Glutamatergic neuron (in vitro differentiated cells): ENCODE results near the gene RALGPS1. TPM values are rescaled to one million over a fixed set of nuclear protein-coding genes. Genes with fewer than 3 reads are reported as not detected.

Source experiments
- DNase-seq: peaks from one replicate; pipeline ENCODE4 v3.0.0; 2022
- H3K27ac Mint-ChIP-seq: one replicate; pipeline ENCODE4 v1.8.0; 2020; ENCODE audit warnings: mild to moderate bottlenecking, mixed read lengths, inconsistent platforms; ENCODE audit not compliant: unreplicated experiment
- H3K27me3 Mint-ChIP-seq: one replicate; pipeline ENCODE4 v1.8.0; 2020; ENCODE audit warnings: mild to moderate bottlenecking, moderate library complexity, mixed read lengths, inconsistent platforms; ENCODE audit not compliant: unreplicated experiment
- H3K36me3 Mint-ChIP-seq: one replicate; pipeline ENCODE4 v1.8.0; 2020; ENCODE audit warnings: mild to moderate bottlenecking, mixed read lengths, inconsistent platforms; ENCODE audit not compliant: unreplicated experiment
- H3K4me1 Mint-ChIP-seq: one replicate; pipeline ENCODE4 v1.8.0; 2020; ENCODE audit warnings: mild to moderate bottlenecking, low read depth, mixed read lengths, inconsistent platforms; ENCODE audit not compliant: unreplicated experiment
- H3K4me3 Mint-ChIP-seq: one replicate; pipeline ENCODE4 v1.8.0; 2020; ENCODE audit warnings: mild to moderate bottlenecking, mixed read lengths, inconsistent platforms; ENCODE audit not compliant: unreplicated experiment
- H3K9me3 Mint-ChIP-seq: one replicate; pipeline ENCODE4 v1.8.0; 2020; ENCODE audit warnings: mild to moderate bottlenecking, moderate library complexity, mixed read lengths, inconsistent platforms; ENCODE audit not compliant: unreplicated experiment
- total RNA-seq: library from RNA; stranded (reverse); fragmentation: NEBNext Ultra II Directional; extraction: Animal tissue kit (Norgen Biotek cat#: 25700); gene quantifications from one replicate; pipeline ENCODE4 v1.2.1, GENCODE V29; 2021; ENCODE audit not compliant: unreplicated experiment
- TF ChIP-seq, protein P1 (sequence below): fragments of 200-600 bp; sonication (generic); IDR thresholded peaks from one replicate; pipeline ENCODE4 v1.5.0; 2021; ENCODE audit not compliant: partially characterized antibody, unreplicated experiment

Gene RALGPS1
- total RNA-seq, 1 donor from 2014 or later: 23.8 TPM

DNA sequence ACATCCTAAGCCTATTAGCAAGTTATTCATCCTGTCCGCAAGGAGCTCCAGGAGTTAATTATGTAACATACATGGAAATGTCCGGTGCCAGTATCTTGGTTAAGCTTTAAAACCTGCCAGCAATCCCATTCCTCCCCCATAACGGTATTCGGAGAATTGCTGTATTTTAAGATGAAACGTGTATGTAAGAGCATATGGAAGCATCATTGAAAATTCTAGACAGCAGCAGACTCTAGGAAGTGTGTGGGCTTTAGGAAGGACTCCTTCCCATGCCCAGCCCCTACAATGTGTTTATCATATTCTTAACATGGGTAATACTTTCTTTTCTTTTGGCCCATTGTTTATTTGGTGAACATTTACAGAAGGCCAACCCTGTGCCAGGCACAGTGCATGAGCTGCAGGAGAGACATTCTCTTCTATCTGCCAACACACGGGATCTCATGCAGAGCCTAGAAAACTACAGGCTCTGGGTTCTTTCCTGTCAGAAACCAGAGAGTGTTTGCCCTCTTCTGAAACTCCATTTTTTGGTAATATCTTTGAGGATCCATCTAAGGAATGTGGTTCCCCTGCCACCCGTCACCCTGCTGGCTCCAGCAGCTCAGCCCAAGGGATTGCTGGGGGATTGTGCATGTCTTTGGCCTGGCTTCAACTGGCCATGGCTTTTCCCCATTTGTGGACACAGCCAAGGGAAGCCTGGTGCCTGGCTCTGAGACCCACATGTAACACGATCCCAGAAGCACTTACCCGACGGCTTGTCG lies 192.8 kb downstream of the RALGPS1 start:
- H3K9me3 Mint-ChIP-seq: peaks cover 4% of the 10 kb centered on the region
- no peak for DNase-seq
- TF ChIP-seq, protein P1, sequence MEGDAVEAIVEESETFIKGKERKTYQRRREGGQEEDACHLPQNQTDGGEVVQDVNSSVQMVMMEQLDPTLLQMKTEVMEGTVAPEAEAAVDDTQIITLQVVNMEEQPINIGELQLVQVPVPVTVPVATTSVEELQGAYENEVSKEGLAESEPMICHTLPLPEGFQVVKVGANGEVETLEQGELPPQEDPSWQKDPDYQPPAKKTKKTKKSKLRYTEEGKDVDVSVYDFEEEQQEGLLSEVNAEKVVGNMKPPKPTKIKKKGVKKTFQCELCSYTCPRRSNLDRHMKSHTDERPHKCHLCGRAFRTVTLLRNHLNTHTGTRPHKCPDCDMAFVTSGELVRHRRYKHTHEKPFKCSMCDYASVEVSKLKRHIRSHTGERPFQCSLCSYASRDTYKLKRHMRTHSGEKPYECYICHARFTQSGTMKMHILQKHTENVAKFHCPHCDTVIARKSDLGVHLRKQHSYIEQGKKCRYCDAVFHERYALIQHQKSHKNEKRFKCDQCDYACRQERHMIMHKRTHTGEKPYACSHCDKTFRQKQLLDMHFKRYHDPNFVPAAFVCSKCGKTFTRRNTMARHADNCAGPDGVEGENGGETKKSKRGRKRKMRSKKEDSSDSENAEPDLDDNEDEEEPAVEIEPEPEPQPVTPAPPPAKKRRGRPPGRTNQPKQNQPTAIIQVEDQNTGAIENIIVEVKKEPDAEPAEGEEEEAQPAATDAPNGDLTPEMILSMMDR: no peak
- H3K4me1 Mint-ChIP-seq: peaks cover 14% of the 10 kb centered on the region
- H3K36me3 Mint-ChIP-seq: peaks cover 23% of the 10 kb centered on the region
- H3K27me3 Mint-ChIP-seq: peaks cover 6% of the 10 kb centered on the region
- H3K4me3 Mint-ChIP-seq: no peak overlapping the region
- H3K27ac Mint-ChIP-seq: no peak overlapping the region

DNA sequence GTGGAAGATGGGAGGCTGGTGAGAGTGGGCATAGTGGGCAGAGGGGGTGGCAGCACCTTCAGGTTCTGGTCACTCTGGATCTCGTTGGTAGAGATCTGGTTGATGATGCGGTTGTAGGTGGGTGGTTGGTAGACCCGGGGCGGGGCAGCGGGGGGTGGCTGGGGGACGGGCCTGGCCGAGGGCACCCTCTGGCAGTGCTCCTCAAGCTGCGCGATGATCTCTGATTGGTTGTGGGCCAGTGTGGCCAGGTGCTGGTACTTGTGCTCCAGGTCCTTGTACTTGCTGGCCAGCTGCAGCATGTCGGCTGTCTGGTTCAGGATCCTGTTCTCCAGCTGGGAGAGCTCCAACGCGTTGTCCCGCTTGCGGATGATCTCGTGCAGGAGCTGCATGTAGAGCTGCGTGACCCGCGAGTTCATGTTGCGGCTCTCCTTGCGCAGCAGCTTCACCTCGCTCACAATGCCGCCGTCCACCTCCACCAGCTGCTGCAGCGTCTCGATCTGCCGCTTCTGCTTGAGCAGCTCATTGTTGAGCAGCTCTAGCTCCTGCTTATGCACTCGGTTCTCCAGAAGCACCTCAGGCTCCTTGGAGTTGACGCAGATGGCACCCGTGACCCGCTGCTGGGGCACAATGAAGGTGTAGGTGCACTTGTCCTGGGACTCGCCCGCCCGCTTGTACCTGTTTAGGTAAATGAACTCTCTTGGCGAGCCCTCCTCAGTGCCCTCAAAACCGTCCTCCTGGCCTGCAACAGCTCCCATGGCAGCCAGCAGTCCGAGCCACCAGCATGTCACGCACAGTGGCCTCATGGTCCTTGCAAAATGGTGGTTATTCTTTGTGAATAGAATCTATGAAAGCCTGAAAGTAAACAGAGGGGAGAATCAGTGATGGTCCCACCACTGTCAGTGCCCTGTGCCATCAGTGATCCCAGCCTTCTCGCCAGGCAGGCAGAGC lies 193.6 kb downstream of the RALGPS1 start:
- TF ChIP-seq, protein P1: no peak
- Mint-ChIP-seq H3K4me3 (no peak overlapping the region), H3K27ac (no peak overlapping the region), H3K36me3 (peaks cover 20% of the 10 kb centered on the region), H3K27me3 (peaks cover 6% of the 10 kb centered on the region), H3K9me3 (peaks cover 4% of the 10 kb centered on the region), H3K4me1 (peaks cover 14% of the 10 kb centered on the region)
- DNase-seq: no peak

DNA sequence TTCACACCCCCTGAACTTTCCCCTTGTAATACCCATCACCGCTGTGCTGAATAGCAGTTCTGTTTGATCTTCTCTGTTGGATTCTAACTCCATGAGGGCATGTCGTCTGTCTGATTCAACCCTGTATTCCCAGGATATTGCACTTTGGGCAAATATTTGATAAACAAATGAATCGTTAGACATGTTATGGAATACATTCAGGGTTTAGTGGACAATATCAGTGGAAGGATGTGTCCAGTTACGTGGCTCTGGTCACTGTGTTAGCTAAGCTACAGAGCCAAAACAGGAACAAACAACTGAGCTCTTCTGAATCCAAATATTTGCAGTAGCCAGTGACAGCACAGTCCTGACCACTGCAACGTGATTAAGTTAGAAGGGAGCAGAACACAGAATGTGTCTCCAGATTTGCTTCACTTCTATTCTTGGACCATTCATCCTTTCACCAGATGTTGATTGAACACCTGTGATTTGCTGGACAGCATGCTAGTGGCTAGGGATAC lies 194.7 kb downstream of the RALGPS1 start:
- H3K9me3 Mint-ChIP-seq: peaks cover 4% of the 10 kb centered on the region
- no peak overlapping the region for H3K27ac Mint-ChIP-seq
- peaks cover 6% of the 10 kb centered on the region for H3K27me3 Mint-ChIP-seq
- TF ChIP-seq, protein P1: no peak
- H3K4me3 Mint-ChIP-seq: no peak overlapping the region
- H3K4me1 Mint-ChIP-seq: peaks cover 14% of the 10 kb centered on the region
- no peak for DNase-seq
- peaks cover 20% of the 10 kb centered on the region for H3K36me3 Mint-ChIP-seq

GRCh38 chr9:127112056-127112455 lies 197.5 kb downstream of the RALGPS1 start:
- H3K4me1 Mint-ChIP-seq: peaks cover 1% of the 10 kb centered on the region

More at GRCh38 chr9:127112056-127112455, 197.5 kb downstream of the RALGPS1 start:
- TF ChIP-seq, protein P1: no peak
- Mint-ChIP-seq H3K9me3 (peaks cover 4% of the 10 kb centered on the region), H3K27ac (no peak overlapping the region), H3K36me3 (peaks cover 14% of the 10 kb centered on the region), H3K4me3 (no peak overlapping the region), H3K27me3 (no peaks in the 10 kb centered on the region)
- no peak for DNase-seq
